ENCODE measurements around the gene NAALADL2.

The NAALADL2 gene

GRCh38 chr3:175039875-175040274 is 180.7 kb downstream of the NAALADL2 start:
- TF ChIP-seq, protein P1, sequence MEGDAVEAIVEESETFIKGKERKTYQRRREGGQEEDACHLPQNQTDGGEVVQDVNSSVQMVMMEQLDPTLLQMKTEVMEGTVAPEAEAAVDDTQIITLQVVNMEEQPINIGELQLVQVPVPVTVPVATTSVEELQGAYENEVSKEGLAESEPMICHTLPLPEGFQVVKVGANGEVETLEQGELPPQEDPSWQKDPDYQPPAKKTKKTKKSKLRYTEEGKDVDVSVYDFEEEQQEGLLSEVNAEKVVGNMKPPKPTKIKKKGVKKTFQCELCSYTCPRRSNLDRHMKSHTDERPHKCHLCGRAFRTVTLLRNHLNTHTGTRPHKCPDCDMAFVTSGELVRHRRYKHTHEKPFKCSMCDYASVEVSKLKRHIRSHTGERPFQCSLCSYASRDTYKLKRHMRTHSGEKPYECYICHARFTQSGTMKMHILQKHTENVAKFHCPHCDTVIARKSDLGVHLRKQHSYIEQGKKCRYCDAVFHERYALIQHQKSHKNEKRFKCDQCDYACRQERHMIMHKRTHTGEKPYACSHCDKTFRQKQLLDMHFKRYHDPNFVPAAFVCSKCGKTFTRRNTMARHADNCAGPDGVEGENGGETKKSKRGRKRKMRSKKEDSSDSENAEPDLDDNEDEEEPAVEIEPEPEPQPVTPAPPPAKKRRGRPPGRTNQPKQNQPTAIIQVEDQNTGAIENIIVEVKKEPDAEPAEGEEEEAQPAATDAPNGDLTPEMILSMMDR (IDR thresholded peaks at IDR 0.05; ENCODE audit: extremely low read depth, insufficient read depth, missing control alignments): no peak
- no peak for DNase-seq (ENCODE audit: low spot score)
- in situ Hi-C loops (cut with MboI; ENCODE audit: low pct_unique_long_range_greater_than_20kb, low sequenced_read_pairs, unreplicated experiment): no loop called here

- TF ChIP-seq, protein P1 (IDR thresholded peaks at IDR 0.05; ENCODE audit: extremely low read depth, insufficient read depth, missing control alignments): no peak
- in situ Hi-C loops (cut with MboI; ENCODE audit: low pct_unique_long_range_greater_than_20kb, low sequenced_read_pairs, unreplicated experiment): no loop called here
- no peak for DNase-seq (ENCODE audit: low spot score)
Measured at GRCh38 chr3:175041369-175041768, 182.2 kb downstream of the NAALADL2 start.

- TF ChIP-seq, protein P1 (IDR thresholded peaks at IDR 0.05; ENCODE audit: extremely low read depth, insufficient read depth, missing control alignments): no peak
- in situ Hi-C loops (cut with MboI; ENCODE audit: low pct_unique_long_range_greater_than_20kb, low sequenced_read_pairs, unreplicated experiment): no loop called here
- no peak for DNase-seq (ENCODE audit: low spot score)
Measured at GRCh38 chr3:175046601-175047000, 187.5 kb downstream of the NAALADL2 start.

- DNase-seq (ENCODE audit: low spot score): no peak
- TF ChIP-seq, protein P1 (IDR thresholded peaks at IDR 0.05; ENCODE audit: extremely low read depth, insufficient read depth, missing control alignments): no peak
- in situ Hi-C loops (cut with MboI; ENCODE audit: low pct_unique_long_range_greater_than_20kb, low sequenced_read_pairs, unreplicated experiment): no loop called here
Measured at GRCh38 chr3:175047786-175048185, 188.7 kb downstream of the NAALADL2 start.

DNA sequence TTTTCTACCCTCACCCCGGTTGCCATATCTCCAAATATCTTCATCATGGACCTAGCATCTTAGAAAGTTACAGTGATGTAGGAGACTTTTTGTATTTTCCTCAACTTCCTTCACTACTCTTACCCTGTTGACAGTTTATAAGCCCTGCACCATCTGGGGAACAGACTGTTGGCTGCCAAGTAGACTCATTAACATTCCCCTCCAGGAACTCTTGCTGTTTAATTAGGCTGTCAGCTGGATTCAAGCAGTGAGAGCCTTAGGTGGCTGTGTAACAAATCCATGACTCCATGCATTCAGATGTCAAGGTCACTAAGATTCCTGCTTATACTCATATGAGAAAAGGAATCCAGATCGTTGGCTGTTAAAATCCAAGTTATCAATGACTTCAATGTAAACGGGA is 198.3 kb downstream of the NAALADL2 start:
- TF ChIP-seq, protein P1 (IDR thresholded peaks at IDR 0.05; ENCODE audit: extremely low read depth, insufficient read depth, missing control alignments): no peak
- no peak for DNase-seq (ENCODE audit: low spot score)
- in situ Hi-C loops (cut with MboI; ENCODE audit: low pct_unique_long_range_greater_than_20kb, low sequenced_read_pairs, unreplicated experiment): no loop called here

GRCh38 chr3:175059788-175060187 is 200.7 kb downstream of the NAALADL2 start:
- in situ Hi-C loops (cut with MboI; ENCODE audit: low pct_unique_long_range_greater_than_20kb, low sequenced_read_pairs, unreplicated experiment): no loop called here
- TF ChIP-seq, protein P1 (IDR thresholded peaks at IDR 0.05; ENCODE audit: extremely low read depth, insufficient read depth, missing control alignments): no peak
- DNase-seq (ENCODE audit: low spot score): no peak

GRCh38 chr3:175065497-175065896 is 206.4 kb downstream of the NAALADL2 start:
- no peak for DNase-seq (ENCODE audit: low spot score)
- TF ChIP-seq, protein P1 (IDR thresholded peaks at IDR 0.05; ENCODE audit: extremely low read depth, insufficient read depth, missing control alignments): no peak
- in situ Hi-C loops (cut with MboI; ENCODE audit: low pct_unique_long_range_greater_than_20kb, low sequenced_read_pairs, unreplicated experiment): no loop called here

Measured in GM13977 (cell line).